ENCODE data around the gene TARBP1.
"Not testable (repeated sequence)": the region's sequence is repeated elsewhere in the genome, so short reads cannot be mapped to it uniquely, and the experiment has no call there.

The TARBP1 gene, protein sequence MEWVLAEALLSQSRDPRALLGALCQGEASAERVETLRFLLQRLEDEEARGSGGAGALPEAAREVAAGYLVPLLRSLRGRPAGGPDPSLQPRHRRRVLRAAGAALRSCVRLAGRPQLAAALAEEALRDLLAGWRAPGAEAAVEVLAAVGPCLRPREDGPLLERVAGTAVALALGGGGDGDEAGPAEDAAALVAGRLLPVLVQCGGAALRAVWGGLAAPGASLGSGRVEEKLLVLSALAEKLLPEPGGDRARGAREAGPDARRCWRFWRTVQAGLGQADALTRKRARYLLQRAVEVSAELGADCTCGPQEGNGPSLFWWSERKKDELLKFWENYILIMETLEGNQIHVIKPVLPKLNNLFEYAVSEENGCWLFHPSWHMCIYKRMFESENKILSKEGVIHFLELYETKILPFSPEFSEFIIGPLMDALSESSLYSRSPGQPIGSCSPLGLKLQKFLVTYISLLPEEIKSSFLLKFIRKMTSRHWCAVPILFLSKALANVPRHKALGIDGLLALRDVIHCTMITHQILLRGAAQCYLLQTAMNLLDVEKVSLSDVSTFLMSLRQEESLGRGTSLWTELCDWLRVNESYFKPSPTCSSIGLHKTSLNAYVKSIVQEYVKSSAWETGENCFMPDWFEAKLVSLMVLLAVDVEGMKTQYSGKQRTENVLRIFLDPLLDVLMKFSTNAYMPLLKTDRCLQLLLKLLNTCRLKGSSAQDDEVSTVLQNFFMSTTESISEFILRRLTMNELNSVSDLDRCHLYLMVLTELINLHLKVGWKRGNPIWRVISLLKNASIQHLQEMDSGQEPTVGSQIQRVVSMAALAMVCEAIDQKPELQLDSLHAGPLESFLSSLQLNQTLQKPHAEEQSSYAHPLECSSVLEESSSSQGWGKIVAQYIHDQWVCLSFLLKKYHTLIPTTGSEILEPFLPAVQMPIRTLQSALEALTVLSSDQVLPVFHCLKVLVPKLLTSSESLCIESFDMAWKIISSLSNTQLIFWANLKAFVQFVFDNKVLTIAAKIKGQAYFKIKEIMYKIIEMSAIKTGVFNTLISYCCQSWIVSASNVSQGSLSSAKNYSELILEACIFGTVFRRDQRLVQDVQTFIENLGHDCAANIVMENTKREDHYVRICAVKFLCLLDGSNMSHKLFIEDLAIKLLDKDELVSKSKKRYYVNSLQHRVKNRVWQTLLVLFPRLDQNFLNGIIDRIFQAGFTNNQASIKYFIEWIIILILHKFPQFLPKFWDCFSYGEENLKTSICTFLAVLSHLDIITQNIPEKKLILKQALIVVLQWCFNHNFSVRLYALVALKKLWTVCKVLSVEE (N-terminal part only)

DNA sequence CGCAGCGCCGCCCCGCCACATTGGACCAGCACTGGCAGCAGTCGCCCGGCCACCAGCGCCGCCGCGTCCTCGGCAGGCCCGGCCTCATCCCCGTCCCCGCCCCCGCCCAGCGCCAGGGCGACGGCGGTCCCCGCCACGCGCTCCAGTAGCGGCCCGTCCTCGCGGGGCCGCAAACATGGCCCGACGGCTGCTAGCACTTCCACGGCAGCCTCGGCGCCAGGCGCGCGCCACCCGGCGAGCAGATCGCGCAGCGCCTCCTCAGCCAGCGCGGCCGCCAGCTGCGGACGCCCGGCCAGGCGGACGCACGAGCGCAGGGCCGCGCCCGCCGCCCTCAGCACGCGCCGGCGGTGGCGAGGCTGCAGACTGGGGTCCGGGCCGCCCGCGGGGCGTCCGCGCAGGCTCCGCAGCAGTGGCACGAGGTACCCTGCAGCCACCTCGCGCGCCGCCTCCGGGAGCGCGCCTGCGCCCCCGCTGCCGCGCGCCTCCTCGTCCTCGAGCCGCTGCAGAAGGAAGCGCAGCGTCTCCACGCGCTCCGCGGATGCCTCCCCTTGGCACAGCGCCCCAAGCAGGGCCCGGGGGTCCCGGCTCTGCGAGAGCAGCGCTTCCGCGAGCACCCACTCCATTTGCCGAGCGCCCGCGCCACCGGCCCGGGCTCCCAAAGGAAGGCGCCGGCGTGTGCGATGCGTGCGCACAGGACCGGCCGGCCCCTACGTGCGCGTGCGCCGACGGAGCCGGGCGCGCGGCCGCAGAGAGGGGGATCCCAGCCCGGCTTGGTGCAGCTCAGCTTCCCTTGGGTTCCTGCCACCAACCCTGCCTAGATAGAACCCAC is at the start of gene TARBP1:
Gene TARBP1, minus strand, starts transcription at position 699 of the 829 bp plus-strand sequence. Its CDS starts 76 bp downstream, at position 623.
- peak; percentile 89 for DNase-seq

DNA sequence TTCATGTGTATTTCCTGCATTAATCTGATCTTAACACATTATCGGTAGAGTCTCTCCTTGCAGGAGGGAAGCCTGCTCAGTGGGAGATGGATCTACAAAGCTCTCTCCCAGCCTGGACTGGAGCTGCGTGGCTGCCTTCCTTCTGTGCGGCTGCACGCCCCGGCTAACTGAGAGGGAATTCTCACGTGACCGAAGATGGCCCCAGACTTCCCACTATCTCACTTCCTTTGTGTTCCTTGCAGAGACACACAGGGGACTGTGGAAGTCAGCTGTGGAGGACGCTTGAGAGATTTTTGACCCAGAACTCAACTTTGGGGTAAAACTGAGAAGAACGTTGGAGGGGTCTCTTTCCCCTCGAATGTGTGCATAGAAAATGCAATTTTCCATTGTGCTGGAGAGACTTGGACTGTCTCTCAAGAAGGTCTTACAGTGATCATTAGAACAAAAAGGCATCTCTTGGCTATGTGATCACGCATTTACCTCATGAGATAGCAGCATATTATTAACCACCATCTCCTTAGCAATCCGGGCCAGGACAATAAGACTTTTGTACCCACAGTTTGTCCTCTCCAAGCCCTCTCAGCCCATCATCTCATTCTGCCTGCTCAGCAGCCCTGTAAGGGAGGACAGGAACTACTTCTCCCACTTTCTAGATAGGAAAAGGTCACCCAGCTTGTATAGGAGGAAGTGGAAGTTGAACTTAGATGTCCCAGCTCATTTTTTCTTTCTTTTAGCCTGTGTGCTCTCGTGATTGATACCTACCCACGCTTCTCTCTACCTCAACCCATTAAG is 49.3 kb upstream of the TARBP1 start:
- DNase-seq, result no peak

DNA sequence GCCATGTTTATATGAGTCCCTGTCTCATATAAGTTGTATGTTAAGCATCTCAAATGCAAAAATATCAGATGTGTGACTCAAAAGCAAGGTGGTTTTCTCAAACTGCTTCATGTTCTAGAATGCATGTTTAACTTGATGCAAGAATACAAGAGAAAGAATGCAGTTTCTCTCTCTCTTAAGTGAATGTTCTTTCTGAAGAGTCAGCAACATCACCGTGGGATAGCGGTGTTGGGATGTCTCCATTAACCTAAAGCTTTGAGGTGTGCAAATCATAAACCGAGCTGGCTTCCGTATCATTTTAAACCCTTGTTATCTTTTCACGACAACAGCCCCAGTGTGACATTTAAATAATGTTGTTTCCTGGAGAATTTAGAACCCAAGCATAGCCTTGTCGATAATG is 48.4 kb upstream of the TARBP1 start:
- no peak for DNase-seq

DNA sequence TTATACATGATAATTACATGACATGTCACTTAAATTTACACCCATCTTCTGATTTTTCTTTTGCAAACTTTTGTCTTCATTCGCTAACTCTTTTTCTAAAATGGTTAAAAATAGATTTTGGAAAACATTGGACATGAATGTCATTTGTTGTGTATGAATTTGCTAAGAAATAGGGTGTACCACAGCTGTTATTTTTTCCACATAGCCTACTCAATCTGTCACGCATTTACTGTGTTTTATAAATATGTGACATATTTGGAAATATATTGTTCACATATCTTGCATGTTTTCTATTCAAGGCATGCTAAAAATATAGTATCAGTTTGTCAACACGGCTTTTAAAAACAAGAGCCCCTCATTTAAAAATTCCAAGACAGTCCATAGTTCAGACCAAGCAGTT is 47.9 kb upstream of the TARBP1 start:
- DNase-seq, result no peak

DNA sequence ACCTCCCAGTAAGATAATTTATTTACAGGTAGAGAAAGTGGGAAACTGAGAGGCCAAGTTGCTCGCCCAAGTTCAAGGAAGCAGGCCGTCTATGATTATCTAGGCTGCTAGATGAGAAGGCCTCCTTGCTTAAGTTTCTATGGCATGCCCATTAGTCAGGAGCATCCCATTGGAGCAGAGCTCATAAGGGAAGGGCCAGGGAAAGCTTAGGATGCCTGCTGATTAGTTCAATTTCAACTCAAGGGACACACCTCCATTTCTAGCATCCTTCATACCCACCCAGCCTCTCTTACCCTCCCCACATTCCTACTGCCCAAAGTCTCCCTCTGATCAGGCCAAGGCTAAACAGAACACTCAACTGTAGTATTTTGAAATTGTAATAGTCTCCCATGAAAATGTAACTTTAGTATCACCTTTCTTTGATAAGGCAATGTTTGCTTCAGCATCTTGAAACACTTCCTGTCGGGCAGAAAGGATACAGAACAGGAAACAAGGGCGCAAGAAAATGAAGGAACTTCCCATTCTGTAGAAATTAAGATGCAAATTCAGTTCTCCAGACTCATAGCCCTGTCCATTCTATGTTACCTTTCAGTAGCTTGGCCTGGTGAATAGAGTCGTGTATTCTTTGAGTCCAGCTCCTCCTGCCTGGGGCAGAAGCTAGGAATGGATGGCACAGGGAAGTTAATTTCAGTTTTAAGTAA is 46.3 kb upstream of the TARBP1 start:
- DNase-seq, result no peak

DNA sequence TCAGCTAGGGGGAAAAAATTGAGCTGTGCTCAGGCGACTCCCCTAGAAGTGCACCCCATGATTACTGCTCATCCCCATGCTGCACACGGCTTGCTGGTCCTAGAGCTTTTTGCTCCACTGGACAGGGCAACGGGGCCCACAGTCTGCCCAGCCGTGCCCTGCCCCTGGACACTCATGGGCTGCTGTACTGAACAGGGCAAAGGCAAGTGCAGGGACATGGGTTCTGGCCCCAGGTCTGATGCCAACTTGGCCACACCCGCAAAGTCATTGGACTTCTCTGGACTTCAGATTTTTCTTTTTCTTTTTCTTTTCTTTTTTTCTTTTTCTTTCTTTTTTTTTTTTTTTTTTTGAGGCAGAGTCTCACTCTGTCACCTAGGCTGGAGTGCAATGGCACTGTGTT is 42.9 kb upstream of the TARBP1 start:
- DNase-seq, result no peak

DNA sequence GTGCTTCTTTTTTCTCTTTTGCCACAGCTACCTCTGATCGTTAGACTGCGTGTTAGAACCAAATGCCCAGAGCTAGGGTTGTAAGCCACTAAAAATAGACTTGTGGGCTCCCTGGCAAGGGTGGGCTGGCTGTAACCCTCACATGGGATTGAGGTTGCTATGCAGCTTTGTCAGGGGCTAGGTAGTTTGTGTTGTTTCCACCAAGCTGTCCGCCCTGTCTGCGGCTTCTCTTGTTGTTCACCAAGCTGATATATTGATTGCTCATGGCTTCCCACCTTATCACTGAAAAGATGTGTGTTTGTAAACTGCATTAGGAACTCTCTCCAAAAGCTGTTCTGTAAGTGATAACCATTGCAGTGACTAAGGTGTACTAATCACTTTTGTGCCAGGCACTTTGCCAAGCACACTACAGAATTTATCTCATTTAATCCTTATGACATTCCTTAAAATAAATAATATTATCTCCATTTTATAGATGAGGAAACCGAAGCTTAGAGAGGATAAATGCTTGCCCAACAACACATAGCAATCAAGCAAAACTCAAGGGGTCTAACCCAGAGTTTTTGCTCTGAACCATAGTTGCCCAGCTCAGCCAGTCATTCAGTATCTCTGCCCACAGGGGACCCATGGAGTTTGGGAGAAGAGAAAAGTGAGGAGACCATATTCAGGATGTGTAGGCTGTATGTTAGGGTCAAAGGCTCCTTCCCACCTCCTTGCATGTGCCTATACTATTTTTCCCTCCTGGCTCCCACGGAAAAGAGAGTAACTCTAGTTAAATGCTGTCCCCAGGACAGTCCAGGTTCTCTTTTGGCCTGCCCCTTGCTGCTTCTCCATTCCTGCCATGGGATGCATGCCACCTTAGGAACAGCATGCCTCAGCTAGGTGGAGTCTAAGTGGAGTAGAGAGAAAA is 42.2 kb upstream of the TARBP1 start:
- no peak for DNase-seq

DNA sequence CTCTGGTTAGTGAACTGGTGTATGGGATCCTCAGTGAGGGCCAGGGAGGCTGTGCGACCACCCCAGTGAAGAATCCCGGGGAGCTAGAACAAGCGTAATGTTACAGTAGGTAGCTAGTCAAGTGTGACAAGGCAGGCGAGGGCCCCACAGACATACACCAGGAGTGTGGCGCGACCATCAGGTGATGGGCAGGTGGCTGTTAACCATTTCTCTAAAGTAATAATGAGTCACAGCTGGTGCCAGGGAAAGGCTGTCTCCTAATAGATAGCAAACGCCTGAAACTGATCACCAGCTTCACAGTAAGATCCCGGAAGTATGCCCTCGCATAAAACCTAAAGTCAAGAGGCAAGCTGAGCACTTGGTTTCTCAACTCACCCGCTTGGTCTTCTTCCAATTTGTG is 40.5 kb upstream of the TARBP1 start:
- DNase-seq, result no peak

DNA sequence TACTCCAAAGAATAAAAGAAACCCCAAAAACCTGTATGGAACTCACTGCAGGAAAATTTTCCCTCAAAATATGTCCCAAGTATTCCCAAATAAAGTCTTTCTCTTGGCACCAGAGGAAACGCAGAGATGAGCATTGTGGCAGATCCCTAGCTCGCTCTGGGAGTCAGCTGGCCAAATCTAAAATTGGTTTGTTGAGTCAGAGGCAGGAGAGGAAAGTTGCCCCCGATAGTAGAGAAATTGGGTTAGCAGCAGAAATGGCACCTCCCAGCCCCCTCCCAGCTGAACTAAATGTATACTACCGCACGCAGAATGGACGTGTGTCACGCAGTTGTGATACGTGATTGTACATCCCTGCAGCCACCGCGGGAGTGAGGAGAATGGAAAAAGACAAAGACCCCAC is 39.9 kb upstream of the TARBP1 start:
- no peak for DNase-seq

DNA sequence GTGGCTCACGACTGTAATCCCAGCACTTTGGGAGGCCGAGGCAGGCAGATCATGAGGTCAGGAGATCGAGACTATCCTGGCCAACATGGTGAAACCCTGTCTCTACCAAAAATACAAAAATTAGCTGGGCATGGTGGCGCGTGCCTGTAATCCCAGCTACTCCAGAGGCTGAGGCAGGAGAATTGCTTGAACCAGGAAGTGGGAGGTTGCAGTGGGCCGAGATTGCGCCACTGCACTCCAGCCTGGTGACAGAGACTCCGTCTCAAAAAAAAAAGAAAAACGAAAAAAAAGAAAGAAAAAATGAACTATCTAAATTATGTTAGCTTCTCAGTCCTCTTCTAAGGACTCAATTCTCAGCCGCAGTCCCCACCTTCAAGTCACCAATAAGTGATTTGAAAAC is 39.1 kb upstream of the TARBP1 start:
- DNase-seq, result not testable (repeated sequence)

DNA sequence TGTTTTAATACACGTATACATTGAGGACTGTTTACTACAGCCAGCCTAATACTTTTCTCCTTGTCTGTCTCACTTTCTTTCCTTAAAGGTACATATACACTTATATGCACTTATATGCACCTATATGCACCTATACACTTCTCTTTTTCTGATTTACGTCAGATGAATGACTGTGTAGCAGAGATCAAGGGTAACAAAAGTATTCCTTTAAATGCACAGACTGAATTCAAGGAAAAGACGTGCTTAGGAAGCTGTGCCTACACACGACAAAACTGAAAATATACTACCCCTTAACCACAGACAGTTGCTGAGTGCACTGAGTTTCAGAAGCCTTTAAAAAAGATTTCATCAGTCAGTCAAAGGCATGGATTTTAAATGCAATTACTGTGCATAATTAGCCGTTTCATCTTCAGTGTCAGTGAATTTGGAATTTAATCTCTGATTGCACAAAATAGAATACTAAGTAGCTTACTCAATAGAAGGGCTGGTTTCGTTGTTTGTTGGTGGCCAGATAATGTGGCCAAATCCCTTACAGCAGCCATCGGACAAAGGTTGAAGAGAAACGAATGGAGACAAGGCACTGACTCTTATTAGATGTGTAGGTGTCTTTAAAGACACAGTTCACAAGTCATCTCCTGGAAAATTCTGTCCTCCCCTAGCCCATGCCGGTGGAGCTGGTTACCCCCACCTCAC is 38.3 kb upstream of the TARBP1 start:
- no peak for DNase-seq

DNA sequence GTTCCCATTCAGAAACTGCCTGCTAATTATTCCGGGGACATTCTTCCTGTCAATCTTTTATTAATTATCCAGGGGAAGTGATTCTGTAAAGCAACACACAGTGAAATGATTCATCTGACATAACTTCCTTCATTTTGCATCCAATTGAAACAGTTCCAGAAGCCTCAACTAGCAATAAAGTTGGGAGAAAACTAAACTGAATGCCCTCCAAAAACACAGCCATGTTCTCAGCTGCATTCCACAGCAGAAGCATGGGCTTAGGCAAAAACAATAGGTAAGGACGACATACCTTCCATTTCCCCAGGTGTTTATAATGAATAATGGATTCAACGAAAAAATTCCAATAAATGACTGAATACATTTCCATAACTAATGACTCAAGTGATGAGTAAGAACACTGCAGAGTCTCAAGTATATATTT is 36.9 kb upstream of the TARBP1 start:
- no peak for DNase-seq

DNA sequence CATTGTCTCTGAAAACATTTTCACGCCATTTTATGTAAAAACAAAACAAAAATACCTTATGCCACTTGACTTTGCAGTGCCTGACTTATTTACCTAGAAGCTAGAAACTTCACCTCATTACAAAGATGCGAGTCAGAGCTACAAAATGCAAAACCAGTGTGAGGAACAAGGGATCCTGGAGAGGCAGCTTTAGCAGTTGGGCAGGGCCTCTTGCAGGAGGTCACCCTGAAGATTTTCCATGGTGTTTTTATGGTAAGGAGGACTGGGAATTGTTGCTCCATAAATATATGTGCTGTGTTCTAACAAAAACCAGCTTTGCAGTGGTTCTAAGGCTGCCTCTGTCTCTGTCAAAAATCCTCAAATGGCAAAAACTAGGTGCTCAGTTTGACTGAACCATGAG is 36.4 kb upstream of the TARBP1 start:
- no peak for DNase-seq

DNA sequence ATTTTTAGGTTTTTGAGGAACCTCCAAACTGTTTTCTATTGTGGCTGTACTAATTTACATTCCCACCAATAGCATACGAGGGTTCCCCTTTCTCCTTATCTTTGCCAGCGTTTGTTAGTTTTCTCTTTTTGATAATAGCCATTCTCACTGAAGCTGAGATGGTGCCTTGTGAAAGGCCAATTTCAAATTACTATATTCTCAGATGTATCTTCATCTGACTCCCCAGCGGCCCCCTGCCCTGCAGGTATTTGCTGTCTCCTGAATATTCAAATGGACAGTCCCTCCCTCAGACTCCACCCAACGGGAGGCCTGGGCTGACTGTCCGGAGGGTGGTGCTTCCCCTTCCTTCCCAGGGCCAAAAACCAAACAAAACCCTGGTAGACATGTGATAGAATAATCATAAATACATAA is 33.5 kb upstream of the TARBP1 start:
- DNase-seq, result no peak

DNA sequence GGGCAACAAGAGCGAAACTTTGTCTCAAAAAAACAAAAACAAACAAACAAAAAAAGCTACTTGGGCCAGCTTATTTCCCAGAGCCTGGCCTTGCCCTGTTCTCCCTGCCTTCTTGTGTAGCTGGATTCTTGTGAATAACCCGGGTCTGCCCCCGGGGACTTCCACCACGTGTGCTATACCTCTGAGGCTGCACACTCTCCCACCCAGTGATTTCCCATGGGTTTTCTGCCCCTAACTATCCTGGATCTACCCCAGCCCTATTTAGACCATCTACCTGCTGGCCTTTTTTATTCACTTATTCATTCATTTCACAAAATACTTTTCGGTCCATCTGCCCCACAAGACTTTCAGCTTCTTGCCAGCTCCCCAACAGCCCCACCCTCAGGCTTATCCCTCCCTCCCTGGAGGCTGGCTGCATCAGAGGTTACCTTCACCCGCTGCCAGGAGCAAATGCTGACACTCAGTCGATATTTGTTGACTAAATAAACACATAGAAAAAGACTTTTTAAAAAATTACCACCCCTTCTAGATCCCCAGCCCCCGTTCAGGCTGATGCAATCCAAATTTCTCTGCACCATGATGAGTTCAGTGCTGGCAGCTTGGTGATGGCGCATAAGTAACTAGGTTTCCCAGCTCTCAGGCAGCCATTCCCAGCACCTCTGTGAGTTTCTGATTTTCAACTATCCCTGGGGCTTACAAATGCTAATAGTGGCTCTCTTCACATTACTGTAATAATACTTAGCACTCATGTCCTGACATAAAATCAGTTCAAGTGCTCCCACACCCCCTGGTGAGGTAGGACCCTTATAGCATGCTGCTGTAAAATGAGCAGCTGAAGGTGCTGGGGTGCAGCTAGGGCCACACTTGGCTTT is 30.7 kb upstream of the TARBP1 start:
- DNase-seq, result no peak

DNA sequence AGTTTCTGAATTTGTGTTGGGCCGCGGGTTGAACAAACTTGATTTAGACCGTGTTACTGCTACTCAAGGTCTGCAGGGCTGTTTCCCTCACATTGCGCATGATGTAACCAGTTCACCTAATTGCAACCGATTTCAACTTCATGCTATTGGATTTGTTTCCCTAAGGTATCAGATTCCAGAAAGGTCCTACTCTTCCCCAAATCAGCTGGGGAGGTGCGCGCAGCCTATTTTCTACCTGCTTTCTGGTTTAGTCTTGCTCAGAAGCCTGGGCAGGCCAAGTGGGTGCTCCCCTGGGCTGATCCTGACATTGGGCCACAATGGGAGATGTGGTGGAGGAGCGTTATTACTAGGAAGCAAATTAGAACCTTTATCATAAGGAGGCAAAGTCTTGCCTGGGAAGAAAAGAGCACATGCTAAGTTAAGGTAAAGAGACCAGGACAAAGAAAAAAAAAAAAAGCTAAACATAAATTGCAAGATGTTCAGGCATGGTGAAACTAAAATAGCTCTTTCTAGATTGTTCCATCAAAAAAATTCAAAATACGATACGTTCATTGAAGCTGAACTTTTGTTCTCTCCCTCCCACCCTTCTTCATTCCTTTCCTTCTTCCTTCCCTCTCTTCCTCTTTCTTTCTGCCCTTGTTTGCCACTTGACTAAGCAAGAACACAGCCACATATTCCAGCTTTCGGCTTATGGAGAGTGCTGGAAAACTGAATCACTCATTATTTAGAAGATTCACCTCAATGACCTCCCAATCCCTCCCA is 28.8 kb upstream of the TARBP1 start:
- no peak for DNase-seq

DNA sequence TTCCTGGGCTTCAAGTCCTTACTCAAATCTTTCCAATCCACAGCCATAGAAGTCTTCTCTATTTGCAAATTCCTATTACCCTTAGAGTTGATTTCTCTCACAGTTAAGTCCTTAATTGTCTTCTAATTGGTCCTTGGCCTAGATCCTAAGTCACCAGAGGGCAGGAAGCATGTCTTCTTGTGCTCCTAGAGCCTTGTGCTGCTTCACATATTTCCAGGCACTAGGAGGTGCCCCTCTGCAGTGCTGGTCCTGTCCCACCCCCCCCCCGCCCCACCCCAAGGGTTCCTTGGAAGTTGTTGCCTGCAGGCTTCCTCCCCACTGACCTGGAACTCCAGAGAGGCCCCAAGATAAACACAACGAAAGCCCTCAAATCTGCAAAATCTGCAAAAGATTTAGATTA is 28.1 kb upstream of the TARBP1 start:
- DNase-seq, result no peak
